ENCODE data around the gene WBP2. TPM values are rescaled to one million over a fixed set of nuclear protein-coding genes. Genes with fewer than 3 reads are reported as not detected.
A peak's percentile ranks its signal among the peaks of the same experiment; 100 is the strongest.
"Not testable (repeated sequence)": the region's sequence is repeated elsewhere in the genome, so short reads cannot be mapped to it uniquely, and the experiment has no call there.

Gene WBP2
- total RNA-seq, 4 donors from 2014 or later = 27.7 to 75.1 (median 56.8) TPM

- H3K9me3 ChIP-seq = no peaks in the 10 kb centered on the region
- no peak for DNase-seq
- in situ Hi-C loops (cut with MboI; ENCODE audit: low pct_ligation_motif_present in 1 of 4, low pct_unique_long_range_greater_than_20kb in 1 of 4, low sequenced_read_pairs in 3 of 4) (no loop called here), intact Hi-C loops (cut with DNase I; ENCODE audit: low total_unique reads) (no loop called here)
- H3K36me3 ChIP-seq = no peaks in the 10 kb centered on the region
- H3K4me1 ChIP-seq = peaks cover 51 to 76% (median 63%) of the 10 kb centered on the region in 4 donors
- 66% methylated on average over 10 of the region's 11 CpGs; no CpG with 5 or more reads in 1 of the 2 donors for WGBS, 2 donors (ENCODE audit: low coverage in 1 of 2)
- no peak overlapping the region for H3K4me3 ChIP-seq
- H3K27me3 ChIP-seq = no peaks in the 10 kb centered on the region
- no peak for TF ChIP-seq CTCF (IDR thresholded peaks at IDR 0.05)
- TF ChIP-seq POLR2AphosphoS5 (IDR thresholded peaks at IDR 0.05) = no peak
- TF ChIP-seq EP300 (IDR thresholded peaks at IDR 0.05; ENCODE audit: low read depth) = no peak
- no peak for TF ChIP-seq POLR2A (IDR thresholded peaks at IDR 0.05)
- H3K27ac ChIP-seq = peak overlapping the region; percentile 94 to 97 (median 96)
These were observed 18.6 kb upstream of the WBP2 start for GRCh38 chr17:75873587-75874322.

GRCh38 chr17:75872434-75873351 lies 17.6 kb upstream of the WBP2 start:
- 30 to 45% methylated on average over 4 to 13 of the region's 13 CpGs for WGBS, 2 donors (ENCODE audit: low coverage in 1 of 2)
- in situ Hi-C loops (cut with MboI; ENCODE audit: low pct_ligation_motif_present in 1 of 4, low pct_unique_long_range_greater_than_20kb in 1 of 4, low sequenced_read_pairs in 3 of 4) = no loop called here
- Histone ChIP-seq H3K27ac (peak overlapping the region; percentile 94 to 97 (median 96)), H3K4me3 (no peak overlapping the region), H3K36me3 (no peaks in the 10 kb centered on the region), H3K27me3 (no peaks in the 10 kb centered on the region), H3K9me3 (no peaks in the 10 kb centered on the region), H3K4me1 (peaks cover 51 to 76% (median 64%) of the 10 kb centered on the region in 4 donors)
- intact Hi-C loops (cut with DNase I; ENCODE audit: low total_unique reads) = no loop called here
- TF ChIP-seq CTCF (IDR thresholded peaks at IDR 0.05) (no peak), POLR2A (IDR thresholded peaks at IDR 0.05) (peak; percentile 29), POLR2AphosphoS5 (IDR thresholded peaks at IDR 0.05) (peak; percentile 24 to 47 (median 41))
- peak; percentile 78 for DNase-seq

- Histone ChIP-seq H3K4me1 (peaks cover 34 to 55% (median 42%) of the 10 kb centered on the region in 4 donors), H3K4me3 (peak overlapping the region in 2 of 4 donors; percentile 1 to 2), H3K27ac (peak overlapping the region; percentile 81 to 94 (median 90))
- 68% methylated on average over 10 of the region's 10 CpGs; no CpG with 5 or more reads in 1 of the 2 donors for WGBS, 2 donors (ENCODE audit: low coverage in 1 of 2)
- intact Hi-C loops (cut with DNase I; ENCODE audit: low total_unique reads); H3K27me3 ChIP-seq; DNase-seq; in situ Hi-C loops (cut with MboI; ENCODE audit: low pct_ligation_motif_present in 1 of 4, low pct_unique_long_range_greater_than_20kb in 1 of 4, low sequenced_read_pairs in 3 of 4); H3K9me3 ChIP-seq; H3K36me3 ChIP-seq: not testable (repeated sequence)
These were observed 15.1 kb upstream of the WBP2 start for GRCh38 chr17:75870228-75870627.

GRCh38 chr17:75869282-75870141 lies 14.4 kb upstream of the WBP2 start:
- in situ Hi-C loops (cut with MboI; ENCODE audit: low pct_ligation_motif_present in 1 of 4, low pct_unique_long_range_greater_than_20kb in 1 of 4, low sequenced_read_pairs in 3 of 4) = no loop called here
- H3K9me3 ChIP-seq = no peaks in the 10 kb centered on the region
- intact Hi-C loops (cut with DNase I; ENCODE audit: low total_unique reads) = no loop called here
- peak overlapping the region; percentile 81 to 94 (median 90) for H3K27ac ChIP-seq
- 49% methylated on average over 23 of the region's 23 CpGs; no CpG with 5 or more reads in 1 of the 2 donors for WGBS, 2 donors (ENCODE audit: low coverage in 1 of 2)
- DNase-seq = peak; percentile 71
- TF ChIP-seq EP300 (IDR thresholded peaks at IDR 0.05; ENCODE audit: low read depth) (no peak), POLR2AphosphoS5 (IDR thresholded peaks at IDR 0.05) (peak; percentile 8 to 51 (median 29))
- peak overlapping the region in 2 of 4 donors; percentile 1 to 2 for H3K4me3 ChIP-seq
- H3K4me1 ChIP-seq = peaks cover 28 to 55% (median 42%) of the 10 kb centered on the region in 4 donors
- H3K27me3 ChIP-seq = no peaks in the 10 kb centered on the region
- H3K36me3 ChIP-seq = no peaks in the 10 kb centered on the region

- Histone ChIP-seq H3K4me1 (peaks cover 27 to 54% (median 43%) of the 10 kb centered on the region in 4 donors), H3K27ac (peak overlapping the region; percentile 81 to 94 (median 90))
- H3K4me3 ChIP-seq; DNase-seq; in situ Hi-C loops (cut with MboI; ENCODE audit: low pct_ligation_motif_present in 1 of 4, low pct_unique_long_range_greater_than_20kb in 1 of 4, low sequenced_read_pairs in 3 of 4); H3K36me3 ChIP-seq; intact Hi-C loops (cut with DNase I; ENCODE audit: low total_unique reads); H3K9me3 ChIP-seq; H3K27me3 ChIP-seq: not testable (repeated sequence)
- 74% methylated on average over 12 of the region's 12 CpGs; no CpG with 5 or more reads in 1 of the 2 donors for WGBS, 2 donors (ENCODE audit: low coverage in 1 of 2)
These were observed 13.7 kb upstream of the WBP2 start for GRCh38 chr17:75868730-75869281.

GRCh38 chr17:75865404-75866188 lies 10.5 kb upstream of the WBP2 start:
- DNase-seq; H3K4me3 ChIP-seq; H3K36me3 ChIP-seq; in situ Hi-C loops (cut with MboI; ENCODE audit: low pct_ligation_motif_present in 1 of 4, low pct_unique_long_range_greater_than_20kb in 1 of 4, low sequenced_read_pairs in 3 of 4); H3K27me3 ChIP-seq; H3K9me3 ChIP-seq; intact Hi-C loops (cut with DNase I; ENCODE audit: low total_unique reads): not testable (repeated sequence)
- peaks cover 10 to 33% (median 27%) of the 10 kb centered on the region in 4 donors for H3K4me1 ChIP-seq
- 53 to 77% methylated on average over 8 to 17 of the region's 17 CpGs for WGBS, 2 donors (ENCODE audit: low coverage in 1 of 2)
- peak overlapping the region; percentile 51 to 84 (median 78) for H3K27ac ChIP-seq

All from transverse colon (tissue), 4 donors.